Measurements from ENCODE around the gene GPR157.
"Not testable (repeated sequence)": the region's sequence is repeated elsewhere in the genome, so short reads cannot be mapped to it uniquely, and the experiment has no call there.

The GPR157 gene

DNA sequence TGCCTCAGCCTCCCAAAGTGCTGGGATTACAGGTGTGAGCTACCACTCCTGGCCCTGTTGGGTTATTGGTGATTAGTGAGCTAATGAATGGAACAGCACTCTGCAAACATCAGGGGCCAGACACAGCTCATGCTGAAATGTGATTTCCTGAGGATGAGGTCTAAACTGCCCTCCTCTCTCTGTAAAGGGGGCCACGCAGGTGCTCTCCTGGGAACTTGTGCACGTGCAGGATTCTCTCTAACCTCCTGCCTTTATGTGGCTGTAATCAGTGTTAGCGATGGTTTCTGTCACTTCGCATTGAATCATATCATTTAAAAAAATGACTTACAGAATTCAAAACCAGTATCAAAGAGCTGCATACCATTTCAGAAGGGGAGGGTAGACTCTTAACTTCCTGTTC, 3.6 kb downstream of the GPR157 start:
- no peak for DNase-seq
- Histone ChIP-seq H3K4me1 (no peaks in the 10 kb centered on the region), H3K9me3 (no peaks in the 10 kb centered on the region), H3K36me3 (no peaks in the 10 kb centered on the region), H3K4me3 (ENCODE audit: low read depth, low read length) (no peak overlapping the region), H3K27me3 (no peaks in the 10 kb centered on the region)
- TF ChIP-seq, protein P1, sequence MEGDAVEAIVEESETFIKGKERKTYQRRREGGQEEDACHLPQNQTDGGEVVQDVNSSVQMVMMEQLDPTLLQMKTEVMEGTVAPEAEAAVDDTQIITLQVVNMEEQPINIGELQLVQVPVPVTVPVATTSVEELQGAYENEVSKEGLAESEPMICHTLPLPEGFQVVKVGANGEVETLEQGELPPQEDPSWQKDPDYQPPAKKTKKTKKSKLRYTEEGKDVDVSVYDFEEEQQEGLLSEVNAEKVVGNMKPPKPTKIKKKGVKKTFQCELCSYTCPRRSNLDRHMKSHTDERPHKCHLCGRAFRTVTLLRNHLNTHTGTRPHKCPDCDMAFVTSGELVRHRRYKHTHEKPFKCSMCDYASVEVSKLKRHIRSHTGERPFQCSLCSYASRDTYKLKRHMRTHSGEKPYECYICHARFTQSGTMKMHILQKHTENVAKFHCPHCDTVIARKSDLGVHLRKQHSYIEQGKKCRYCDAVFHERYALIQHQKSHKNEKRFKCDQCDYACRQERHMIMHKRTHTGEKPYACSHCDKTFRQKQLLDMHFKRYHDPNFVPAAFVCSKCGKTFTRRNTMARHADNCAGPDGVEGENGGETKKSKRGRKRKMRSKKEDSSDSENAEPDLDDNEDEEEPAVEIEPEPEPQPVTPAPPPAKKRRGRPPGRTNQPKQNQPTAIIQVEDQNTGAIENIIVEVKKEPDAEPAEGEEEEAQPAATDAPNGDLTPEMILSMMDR (IDR thresholded peaks at IDR 0.05; ENCODE audit: low read depth, low read length) = no peak

DNA sequence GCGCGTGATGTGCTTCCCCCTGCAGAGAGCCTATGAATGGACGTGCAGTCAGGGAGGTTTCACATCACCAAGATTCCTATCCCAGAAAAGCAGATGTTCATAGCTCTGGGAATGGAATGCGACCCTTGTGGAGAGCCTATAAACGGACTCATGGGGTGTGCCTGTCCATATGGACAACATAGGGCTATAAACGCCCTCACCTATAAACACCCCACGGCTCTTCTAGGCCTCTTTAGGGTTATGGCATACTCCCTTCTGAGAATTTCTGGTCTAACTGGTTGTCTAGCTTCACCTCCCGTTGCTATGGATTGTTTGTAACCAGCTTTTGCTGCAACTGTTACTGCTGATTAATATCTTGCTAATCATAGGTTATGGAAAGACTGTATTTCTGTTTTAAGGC, 4.5 kb downstream of the GPR157 start:
- not testable (repeated sequence) for H3K9me3 ChIP-seq; H3K27me3 ChIP-seq; H3K36me3 ChIP-seq; H3K4me1 ChIP-seq; DNase-seq; H3K4me3 ChIP-seq (ENCODE audit: low read depth, low read length)

DNA sequence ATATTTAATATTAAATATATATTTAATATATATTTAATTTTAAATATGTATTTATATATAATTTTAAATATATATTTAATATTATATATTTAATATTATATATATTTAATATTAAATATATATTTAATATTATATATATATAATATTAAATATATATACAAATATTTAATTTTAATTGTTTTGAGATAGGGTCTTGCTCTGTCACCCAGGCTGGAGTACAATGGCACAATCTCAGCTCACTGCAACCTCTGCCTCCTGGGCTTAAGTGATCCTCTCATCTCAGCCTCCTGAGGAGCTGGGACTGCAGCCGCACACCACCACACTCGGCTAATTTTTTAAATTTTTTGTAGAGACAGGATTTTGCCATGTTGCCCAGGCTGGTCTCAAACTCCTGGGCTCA, 5.2 kb downstream of the GPR157 start:
- H3K36me3 ChIP-seq; DNase-seq; H3K4me1 ChIP-seq; H3K27me3 ChIP-seq; H3K9me3 ChIP-seq; H3K4me3 ChIP-seq (ENCODE audit: low read depth, low read length): not testable (repeated sequence)

DNA sequence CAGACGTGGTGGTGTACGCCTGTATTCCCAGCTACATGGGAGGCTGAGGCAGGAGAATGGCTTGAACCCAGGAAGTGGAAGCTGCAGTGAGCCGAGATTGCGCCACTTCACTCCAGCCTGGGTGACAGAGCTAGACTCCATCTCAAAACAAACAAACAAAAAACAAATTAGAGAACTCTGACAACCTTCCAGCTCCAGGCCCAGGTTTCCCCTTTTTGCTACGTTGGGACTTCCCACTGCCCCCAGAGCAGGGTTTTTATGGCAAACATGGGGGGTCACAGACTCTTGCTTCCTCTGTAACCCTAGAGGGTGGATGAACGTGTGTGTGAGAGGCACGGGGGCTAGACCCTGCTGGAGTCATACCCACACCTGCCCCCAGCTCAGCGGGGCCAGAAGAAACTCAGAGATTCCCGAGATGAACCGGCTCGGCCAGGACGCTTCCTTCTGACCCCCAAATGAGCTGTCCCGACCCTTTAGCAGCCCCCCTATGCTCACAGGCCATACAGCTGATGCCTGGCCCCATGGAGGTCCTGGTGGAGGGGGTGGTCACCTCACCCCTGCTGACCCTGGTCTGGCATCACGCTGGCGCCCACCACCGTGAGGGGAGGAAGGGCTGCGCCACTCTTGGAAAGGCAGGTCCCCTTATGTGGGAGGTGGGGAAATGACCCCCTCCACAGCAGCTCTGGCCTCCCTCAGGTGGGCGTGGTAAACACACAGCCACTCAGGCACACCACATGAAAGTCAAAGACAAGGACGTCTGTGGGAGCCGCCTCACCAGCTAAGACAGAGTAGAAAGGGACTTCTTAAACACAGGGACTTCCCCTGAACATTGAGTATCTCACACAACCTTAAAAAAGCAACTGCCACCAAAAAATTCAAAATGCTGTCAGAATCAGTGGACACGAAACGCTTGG, 7.1 kb downstream of the GPR157 start:
- DNase-seq = no peak
- Histone ChIP-seq H3K27me3 (no peaks in the 10 kb centered on the region), H3K9me3 (no peaks in the 10 kb centered on the region), H3K36me3 (no peaks in the 10 kb centered on the region), H3K4me1 (no peaks in the 10 kb centered on the region), H3K4me3 (ENCODE audit: low read depth, low read length) (no peak overlapping the region)
- TF ChIP-seq, protein P1 (IDR thresholded peaks at IDR 0.05; ENCODE audit: low read depth, low read length) = no peak

DNA sequence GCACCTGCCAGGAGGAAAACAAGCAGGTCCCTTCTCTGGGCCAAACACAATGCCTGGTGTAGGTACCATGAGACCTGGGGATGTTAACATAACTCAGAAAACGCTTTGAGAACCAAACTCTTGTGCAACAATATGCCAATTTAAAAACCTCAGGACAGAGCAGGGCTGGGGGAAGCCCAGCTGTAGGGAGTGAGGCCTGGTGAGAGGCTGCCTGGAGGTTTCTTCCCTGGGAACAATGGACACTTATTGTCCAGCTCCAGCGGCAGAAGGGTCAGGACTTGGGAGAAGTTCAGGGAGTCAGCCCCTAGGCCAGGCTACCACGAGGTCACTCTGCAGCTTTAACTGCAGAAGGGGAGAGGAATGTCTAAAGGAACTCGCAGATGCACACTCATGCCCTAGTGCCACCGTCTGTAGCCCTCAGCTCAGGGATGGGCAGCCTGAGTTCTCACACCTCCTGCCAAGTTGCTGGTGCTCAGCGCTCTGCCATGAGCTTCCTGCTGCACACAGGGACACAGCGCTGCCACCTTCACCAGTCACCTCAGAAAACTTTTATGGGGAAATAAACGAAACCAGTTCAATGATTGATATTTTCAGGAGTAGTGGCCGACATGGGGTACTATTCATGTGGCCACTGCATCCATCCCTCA, 8.5 kb downstream of the GPR157 start:
- no peak overlapping the region for H3K4me3 ChIP-seq (ENCODE audit: low read depth, low read length)
- TF ChIP-seq, protein P1 (IDR thresholded peaks at IDR 0.05; ENCODE audit: low read depth, low read length) = no peak
- H3K9me3 ChIP-seq = no peaks in the 10 kb centered on the region
- H3K36me3 ChIP-seq = no peaks in the 10 kb centered on the region
- no peaks in the 10 kb centered on the region for H3K27me3 ChIP-seq
- DNase-seq = no peak
- no peaks in the 10 kb centered on the region for H3K4me1 ChIP-seq

DNA sequence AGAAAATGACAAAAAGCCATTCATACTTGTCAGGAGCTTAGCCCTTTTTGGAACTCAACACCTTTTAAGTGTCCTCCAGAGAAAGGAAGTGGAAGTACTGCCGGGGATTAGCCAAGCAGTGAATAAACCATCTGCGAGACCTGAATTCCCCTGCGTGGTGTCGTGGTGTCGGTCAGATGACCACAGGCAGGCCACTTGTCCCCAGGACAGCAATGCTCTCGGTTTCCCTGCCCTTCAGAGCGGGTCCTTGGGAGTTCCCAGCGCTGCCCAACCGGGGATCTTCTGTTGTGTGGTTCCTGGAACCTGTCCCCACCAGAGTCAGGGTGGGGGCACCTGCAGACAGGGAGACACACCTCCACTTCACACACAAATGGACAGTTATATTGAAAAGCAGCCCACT, 9.2 kb downstream of the GPR157 start:
- H3K4me3 ChIP-seq (ENCODE audit: low read depth, low read length) = no peak overlapping the region
- DNase-seq = no peak

More for the DNA sequence above, 9.2 kb downstream of the GPR157 start:
- no peaks in the 10 kb centered on the region for H3K9me3 ChIP-seq
- TF ChIP-seq, protein P1 (IDR thresholded peaks at IDR 0.05; ENCODE audit: low read depth, low read length) = no peak
- H3K4me1 ChIP-seq = no peaks in the 10 kb centered on the region
- H3K36me3 ChIP-seq = no peaks in the 10 kb centered on the region
- H3K27me3 ChIP-seq = no peaks in the 10 kb centered on the region

Measured in BE2C (cell line).